K562 (cell line): ENCODE data around the gene AP1M1. TPM values are rescaled to one million over a fixed set of nuclear protein-coding genes. Genes with fewer than 3 reads are reported as not detected.

Experiments
- BRF1 ChIP-seq: IDR thresholded peaks from 3 replicates; pipeline ENCODE4 v1.6.1; 2011; ENCODE audit warnings: borderline replicate concordance, mild to moderate bottlenecking; ENCODE audit not compliant: insufficient read length; ENCODE audit errors: extremely low read depth
- CBX3 ChIP-seq, 2 experiments: IDR thresholded peaks; 1 replicate in 1 of 2; 2 replicates in 1 of 2; pipeline ENCODE4 v1.6.1; 2012; ENCODE audit warnings: inconsistent platforms in 2 of 2, low read length in 2 of 2, borderline replicate concordance in 1 of 2, control low read depth in 1 of 2
- EHMT2 ChIP-seq: fragments of 450-650 bp; IDR thresholded peaks from 2 replicates; pipeline ENCODE4 v1.6.1; 2018; ENCODE audit warnings: antibody characterized with exemption
- FOXK2 ChIP-seq, 2 experiments: fragments of 450-650 bp; IDR thresholded peaks in 1 of 2; conservative IDR thresholded peaks in 1 of 2; 2 replicates each; pipeline ENCODE4 v1.6.1; 2016; ENCODE audit warnings: low read depth in 2 of 2, mild to moderate bottlenecking in 1 of 2
- HIVEP1 ChIP-seq: fragments of 250-450 bp; sonication (Bioruptor Pico); IDR thresholded peaks from 2 replicates; pipeline ENCODE4 v1.4.0; 2020; ENCODE audit warnings: mild to moderate bottlenecking
- HSF4 ChIP-seq: fragments of 250-450 bp; sonication (Bioruptor Pico); IDR thresholded peaks from 2 replicates; pipeline ENCODE4 v2.1.2; 2022; ENCODE audit warnings: mild to moderate bottlenecking, moderate library complexity, borderline replicate concordance
- KAT2B ChIP-seq: IDR thresholded peaks from one replicate; pipeline ENCODE4 v1.6.1; 2012; ENCODE audit warnings: low read depth, mild to moderate bottlenecking, control low read depth, inconsistent platforms, low read length, moderate library complexity
- MEIS2 ChIP-seq: fragments of 450-650 bp; IDR thresholded peaks from 2 replicates; pipeline ENCODE4 v1.6.1; 2014; ENCODE audit warnings: mild to moderate bottlenecking; ENCODE audit not compliant: partially characterized antibody
- NFIC ChIP-seq: fragments of 450-650 bp; IDR thresholded peaks from 2 replicates; pipeline ENCODE4 v1.6.1; 2017; ENCODE audit warnings: mild to moderate bottlenecking, inconsistent platforms
- SETDB1 ChIP-seq: IDR thresholded peaks from one replicate; pipeline ENCODE4 v1.6.1; 2012; ENCODE audit warnings: low read length, control low read depth, inconsistent platforms
- ZKSCAN3 ChIP-seq: fragments of 250-450 bp; sonication (Bioruptor Pico); IDR thresholded peaks from 2 replicates; pipeline ENCODE4 v1.4.0; 2020
- ZNF282 ChIP-seq: sonication (generic); formaldehyde crosslinking; IDR thresholded peaks from 2 replicates; pipeline ENCODE4 v1.8.1; 2023; ENCODE audit warnings: missing genetic modification reagents
- ZNF639 ChIP-seq, 2 experiments: fragments of 200-800 bp in 1 of 2; sonication (Bioruptor generic) in 1 of 2; sonication (generic) in 1 of 2; formaldehyde crosslinking in 1 of 2; IDR thresholded peaks in 1 of 2; conservative IDR thresholded peaks in 1 of 2; 2 replicates each; pipeline versions ENCODE4 v1.5.0 to v1.6.1; 2016 to 2020; ENCODE audit warnings: missing compliant biosample characterization in 1 of 2, missing genetic modification characterization in 1 of 2, missing genetic modification reagents in 1 of 2
- polyA plus RNA-seq, 8 experiments: library from polyadenylated mRNA; depleted of rRNA in 4 of 8; stranded (reverse) in 5 of 8; unstranded in 3 of 8; fragments of >200 nt; fragmentation: Nextera tagmentation in 2 of 8; fragmentation: Illumina TruSeq in 1 of 8; extraction: Ambion mirVana in 2 of 8; extraction: Trizol in 1 of 8; gene quantifications; 2 replicates each; pipeline versions ENCODE4 v1.2.1 to v1.2.3, GENCODE V29; 2011 to 2014; ENCODE audit warnings: inconsistent platforms in 1 of 8, missing spikeins in 1 of 8
- total RNA-seq, 7 experiments: library from RNA; depleted of rRNA in 6 of 7; stranded (reverse); fragments of >200 nt in 6 of 7; fragmentation: Illumina TruSeq in 2 of 7; extraction: Trizol in 2 of 7; gene quantifications; 2 replicates each; pipeline versions ENCODE4 v1.2.1 to v1.2.3, GENCODE V29; 2011 to 2021; ENCODE audit warnings: low replicate concordance in 1 of 7
- TF ChIP-seq, protein P1 (sequence below), 2 experiments: fragments of 150-350 bp in 1 of 2; IDR thresholded peaks; 2 replicates each; pipeline ENCODE4 v1.6.1; 2012 to 2016; ENCODE audit warnings: low read depth in 2 of 2, low read length in 2 of 2, mild to moderate bottlenecking in 1 of 2, moderate library complexity in 1 of 2
- TF ChIP-seq, protein P2 (sequence below): fragments of 250-450 bp; sonication (Bioruptor Pico); IDR thresholded peaks from 2 replicates; pipeline ENCODE4 v1.4.0; 2020
- TF ChIP-seq, protein P3 (sequence below): fragments of 450-650 bp; formaldehyde crosslinking; IDR thresholded peaks from 2 replicates; pipeline ENCODE4 v1.4.0; 2020; ENCODE audit warnings: mild to moderate bottlenecking
- TF ChIP-seq, protein P4 (sequence below): fragments of 450-650 bp; IDR thresholded peaks from 2 replicates; pipeline ENCODE4 v1.7.1; 2018; ENCODE audit warnings: mild to moderate bottlenecking, low read depth; ENCODE audit not compliant: partially characterized antibody

AP1M1 gene
- total and polyA plus RNA-seq, 9 of the 15 experiments (the other 6 are each of a cell fraction or from before 2014, with no cell fraction given) = 0.87 to 56.2 (median 29.1) TPM

DNA sequence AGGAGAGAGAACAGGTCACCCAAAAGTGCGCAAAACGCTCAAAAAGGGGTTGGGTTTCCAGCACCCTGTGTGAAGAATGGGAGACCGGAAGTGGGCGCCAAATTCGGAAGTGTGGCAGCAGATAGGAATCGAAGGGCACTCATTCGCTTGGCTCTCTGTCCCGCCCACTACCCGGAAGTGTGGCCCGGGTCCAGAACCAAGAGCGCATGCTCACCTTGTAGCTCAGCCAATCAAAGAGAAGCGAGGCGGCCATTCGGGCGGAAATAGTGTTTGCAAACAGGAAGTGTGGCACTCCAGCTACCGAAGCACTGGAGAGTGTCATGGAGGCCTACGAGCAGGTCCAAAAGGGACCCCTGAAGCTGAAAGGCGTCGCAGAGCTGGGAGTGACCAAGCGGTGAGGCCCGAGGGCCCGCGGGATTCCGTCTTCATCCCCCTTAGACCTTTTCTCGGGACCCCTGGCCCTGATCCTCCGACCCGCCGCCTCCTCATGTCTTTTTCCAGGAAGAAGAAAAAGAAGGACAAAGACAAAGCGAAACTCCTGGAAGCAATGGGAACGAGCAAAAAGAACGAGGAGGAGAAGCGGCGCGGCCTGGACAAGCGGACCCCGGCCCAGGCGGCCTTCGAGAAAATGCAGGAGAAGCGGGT is 12.5 kb upstream of the AP1M1 start, which contains the start of gene FAM32A (continued):
- TF ChIP-seq, protein P1, sequence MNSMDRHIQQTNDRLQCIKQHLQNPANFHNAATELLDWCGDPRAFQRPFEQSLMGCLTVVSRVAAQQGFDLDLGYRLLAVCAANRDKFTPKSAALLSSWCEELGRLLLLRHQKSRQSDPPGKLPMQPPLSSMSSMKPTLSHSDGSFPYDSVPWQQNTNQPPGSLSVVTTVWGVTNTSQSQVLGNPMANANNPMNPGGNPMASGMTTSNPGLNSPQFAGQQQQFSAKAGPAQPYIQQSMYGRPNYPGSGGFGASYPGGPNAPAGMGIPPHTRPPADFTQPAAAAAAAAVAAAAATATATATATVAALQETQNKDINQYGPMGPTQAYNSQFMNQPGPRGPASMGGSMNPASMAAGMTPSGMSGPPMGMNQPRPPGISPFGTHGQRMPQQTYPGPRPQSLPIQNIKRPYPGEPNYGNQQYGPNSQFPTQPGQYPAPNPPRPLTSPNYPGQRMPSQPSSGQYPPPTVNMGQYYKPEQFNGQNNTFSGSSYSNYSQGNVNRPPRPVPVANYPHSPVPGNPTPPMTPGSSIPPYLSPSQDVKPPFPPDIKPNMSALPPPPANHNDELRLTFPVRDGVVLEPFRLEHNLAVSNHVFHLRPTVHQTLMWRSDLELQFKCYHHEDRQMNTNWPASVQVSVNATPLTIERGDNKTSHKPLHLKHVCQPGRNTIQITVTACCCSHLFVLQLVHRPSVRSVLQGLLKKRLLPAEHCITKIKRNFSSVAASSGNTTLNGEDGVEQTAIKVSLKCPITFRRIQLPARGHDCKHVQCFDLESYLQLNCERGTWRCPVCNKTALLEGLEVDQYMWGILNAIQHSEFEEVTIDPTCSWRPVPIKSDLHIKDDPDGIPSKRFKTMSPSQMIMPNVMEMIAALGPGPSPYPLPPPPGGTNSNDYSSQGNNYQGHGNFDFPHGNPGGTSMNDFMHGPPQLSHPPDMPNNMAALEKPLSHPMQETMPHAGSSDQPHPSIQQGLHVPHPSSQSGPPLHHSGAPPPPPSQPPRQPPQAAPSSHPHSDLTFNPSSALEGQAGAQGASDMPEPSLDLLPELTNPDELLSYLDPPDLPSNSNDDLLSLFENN (IDR thresholded peaks at IDR 0.05; ENCODE audit: low read depth in 2 of 2, low read length in 2 of 2) = no peak
- no peak for TF ChIP-seq KAT2B
- TF ChIP-seq ZNF282 (CRISPR knock-in tag) = no peak
- TF ChIP-seq, protein P2, sequence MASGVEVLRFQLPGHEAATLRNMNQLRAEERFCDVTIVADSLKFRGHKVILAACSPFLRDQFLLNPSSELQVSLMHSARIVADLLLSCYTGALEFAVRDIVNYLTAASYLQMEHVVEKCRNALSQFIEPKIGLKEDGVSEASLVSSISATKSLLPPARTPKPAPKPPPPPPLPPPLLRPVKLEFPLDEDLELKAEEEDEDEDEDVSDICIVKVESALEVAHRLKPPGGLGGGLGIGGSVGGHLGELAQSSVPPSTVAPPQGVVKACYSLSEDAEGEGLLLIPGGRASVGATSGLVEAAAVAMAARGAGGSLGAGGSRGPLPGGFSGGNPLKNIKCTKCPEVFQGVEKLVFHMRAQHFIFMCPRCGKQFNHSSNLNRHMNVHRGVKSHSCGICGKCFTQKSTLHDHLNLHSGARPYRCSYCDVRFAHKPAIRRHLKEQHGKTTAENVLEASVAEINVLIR = no peak
- no peak for TF ChIP-seq BRF1
- peak; percentile 93; the same call in 1 of the 2 replicates for TF ChIP-seq EHMT2
- peak; percentile 64 for TF ChIP-seq MEIS2
- TF ChIP-seq ZKSCAN3 = no peak
- peak; percentile 78 to 82 for TF ChIP-seq FOXK2 (conservative IDR thresholded peaks at IDR 0.05 in 1 of 2, IDR thresholded peaks at IDR 0.05 in 1 of 2; ENCODE audit: low read depth in 2 of 2)
- TF ChIP-seq HSF4 (CRISPR knock-in tag) = no peak
- TF ChIP-seq, protein P3, sequence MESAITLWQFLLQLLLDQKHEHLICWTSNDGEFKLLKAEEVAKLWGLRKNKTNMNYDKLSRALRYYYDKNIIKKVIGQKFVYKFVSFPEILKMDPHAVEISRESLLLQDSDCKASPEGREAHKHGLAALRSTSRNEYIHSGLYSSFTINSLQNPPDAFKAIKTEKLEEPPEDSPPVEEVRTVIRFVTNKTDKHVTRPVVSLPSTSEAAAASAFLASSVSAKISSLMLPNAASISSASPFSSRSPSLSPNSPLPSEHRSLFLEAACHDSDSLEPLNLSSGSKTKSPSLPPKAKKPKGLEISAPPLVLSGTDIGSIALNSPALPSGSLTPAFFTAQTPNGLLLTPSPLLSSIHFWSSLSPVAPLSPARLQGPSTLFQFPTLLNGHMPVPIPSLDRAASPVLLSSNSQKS (CRISPR knock-in tag) = no peak
- TF ChIP-seq ZNF639 (CRISPR knock-in tag; conservative IDR thresholded peaks at IDR 0.05 in 1 of 2, IDR thresholded peaks at IDR 0.05 in 1 of 2) = peak; percentile 32 to 47; a peak in 1 of 4 replicates
- TF ChIP-seq SETDB1 = no peak
- no peak for TF ChIP-seq HIVEP1 (CRISPR knock-in tag)
- peak in 1 of 2 experiments; percentile 56; a peak in 1 of 3 replicates for TF ChIP-seq CBX3 (IDR thresholded peaks at IDR 0.05; ENCODE audit: borderline replicate concordance in 1 of 2, low read length in 2 of 2)
- TF ChIP-seq NFIC = no peak
- TF ChIP-seq, protein P4, sequence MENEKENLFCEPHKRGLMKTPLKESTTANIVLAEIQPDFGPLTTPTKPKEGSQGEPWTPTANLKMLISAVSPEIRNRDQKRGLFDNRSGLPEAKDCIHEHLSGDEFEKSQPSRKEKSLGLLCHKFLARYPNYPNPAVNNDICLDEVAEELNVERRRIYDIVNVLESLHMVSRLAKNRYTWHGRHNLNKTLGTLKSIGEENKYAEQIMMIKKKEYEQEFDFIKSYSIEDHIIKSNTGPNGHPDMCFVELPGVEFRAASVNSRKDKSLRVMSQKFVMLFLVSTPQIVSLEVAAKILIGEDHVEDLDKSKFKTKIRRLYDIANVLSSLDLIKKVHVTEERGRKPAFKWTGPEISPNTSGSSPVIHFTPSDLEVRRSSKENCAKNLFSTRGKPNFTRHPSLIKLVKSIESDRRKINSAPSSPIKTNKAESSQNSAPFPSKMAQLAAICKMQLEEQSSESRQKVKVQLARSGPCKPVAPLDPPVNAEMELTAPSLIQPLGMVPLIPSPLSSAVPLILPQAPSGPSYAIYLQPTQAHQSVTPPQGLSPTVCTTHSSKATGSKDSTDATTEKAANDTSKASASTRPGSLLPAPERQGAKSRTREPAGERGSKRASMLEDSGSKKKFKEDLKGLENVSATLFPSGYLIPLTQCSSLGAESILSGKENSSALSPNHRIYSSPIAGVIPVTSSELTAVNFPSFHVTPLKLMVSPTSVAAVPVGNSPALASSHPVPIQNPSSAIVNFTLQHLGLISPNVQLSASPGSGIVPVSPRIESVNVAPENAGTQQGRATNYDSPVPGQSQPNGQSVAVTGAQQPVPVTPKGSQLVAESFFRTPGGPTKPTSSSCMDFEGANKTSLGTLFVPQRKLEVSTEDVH = peak; percentile 97
